Breast epithelium (tissue), 4 donors: Measurements from ENCODE around the gene ZNF148. TPM values are rescaled to one million over a fixed set of nuclear protein-coding genes. Genes with fewer than 3 reads are reported as not detected.

Experiments
- DNase-seq, 2 donors: peaks; one replicate each; pipeline ENCODE4 v3.0.0-alpha.2; 2019; ENCODE audit warnings: low spot score in 2 of 2
- H3K27ac ChIP-seq, 2 donors: fragments of 200-600 bp; sonication (generic) in 1 of 2; one replicate each; pipeline ENCODE4 v1.5.1; 2016 to 2019; ENCODE audit warnings: mild to moderate bottlenecking in 1 of 2
- H3K27me3 ChIP-seq, 2 donors: fragments of 200-600 bp; sonication (generic) in 1 of 2; one replicate each; pipeline versions ENCODE4 v1.5.1 to v1.6.0; 2017 to 2019; ENCODE audit warnings: control low read depth in 1 of 2, mild to moderate bottlenecking in 1 of 2
- H3K36me3 ChIP-seq: fragments of 200-600 bp; one replicate; pipeline ENCODE4 v1.5.1; 2019
- H3K4me1 ChIP-seq, 2 donors: fragments of 200-600 bp; sonication (generic); one replicate each; pipeline ENCODE4 v1.5.1; 2016 to 2019; ENCODE audit warnings: control low read depth in 1 of 2
- H3K4me3 ChIP-seq, 3 donors: fragments of 200-600 bp; sonication (generic); 1 replicate in 2 of 3; 2 replicates in 1 of 3; pipeline ENCODE4 v1.5.1; 2016 to 2019; ENCODE audit warnings: mild to moderate bottlenecking in 3 of 3, moderate library complexity in 2 of 3
- H3K9me3 ChIP-seq, 2 donors: fragments of 200-600 bp; sonication (generic) in 1 of 2; one replicate each; pipeline ENCODE4 v1.5.1; 2016 to 2019; ENCODE audit warnings: control low read depth in 1 of 2
- CTCF ChIP-seq, 3 donors: fragments of 450-650 bp; IDR thresholded peaks; one replicate each; pipeline ENCODE4 v1.5.1; 2016 to 2017; ENCODE audit warnings: antibody characterized with exemption in 3 of 3, mild to moderate bottlenecking in 3 of 3, moderate library complexity in 3 of 3
- POLR2A ChIP-seq: fragments of 450-650 bp; IDR thresholded peaks from one replicate; pipeline ENCODE4 v1.6.1; 2016; ENCODE audit warnings: antibody characterized with exemption, mild to moderate bottlenecking, moderate library complexity
- POLR2AphosphoS5 ChIP-seq, 3 donors: sonication (generic); formaldehyde crosslinking; IDR thresholded peaks; one replicate each; pipeline ENCODE4 v1.6.1; 2017; ENCODE audit warnings: antibody characterized with exemption in 3 of 3
- intact Hi-C: fragments of 100-400 bp; cut with DNase I; formaldehyde crosslinking; loops from one replicate; pipeline ENCODE4 v1.15.1; 2023; ENCODE audit warnings: low total_unique reads
- total RNA-seq, 3 donors: library from RNA; depleted of rRNA; stranded (reverse); fragments of >200 nt; gene quantifications; one replicate each; pipeline ENCODE4 v1.1.0, GENCODE V29; 2016

Gene ZNF148
- total RNA-seq, 3 donors from 2014 or later = 29.8 to 47.7 (median 31.8) TPM

DNA sequence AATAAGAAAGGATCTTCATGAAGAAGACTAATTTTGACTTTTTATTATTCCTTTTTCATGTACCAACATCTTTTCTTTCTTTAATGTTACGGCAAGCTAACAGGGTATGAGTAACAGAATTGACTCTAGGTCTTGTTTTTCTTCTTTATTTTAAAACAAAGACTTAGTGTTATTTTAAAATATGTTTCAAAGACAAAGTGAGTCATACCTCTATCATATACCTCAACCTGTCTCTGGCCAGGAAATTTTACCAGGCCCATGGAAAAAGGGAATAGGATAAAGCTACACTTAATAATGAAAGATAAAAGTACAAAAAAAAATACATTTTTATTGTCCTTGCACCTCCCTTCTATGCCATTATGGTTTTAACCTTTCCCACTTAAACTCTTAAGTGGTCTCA lies 57.4 kb downstream of the ZNF148 start:
- H3K36me3 ChIP-seq = no peaks in the 10 kb centered on the region
- no peak overlapping the region for H3K4me3 ChIP-seq
- peak overlapping the region in 1 of 2 donors; percentile 3 for H3K27ac ChIP-seq
- intact Hi-C loops = no loop called here
- no peaks in the 10 kb centered on the region for H3K27me3 ChIP-seq
- H3K4me1 ChIP-seq = no peaks in the 10 kb centered on the region
- no peaks in the 10 kb centered on the region for H3K9me3 ChIP-seq
- no peak for DNase-seq
- no peak for TF ChIP-seq CTCF (IDR thresholded peaks at IDR 0.05)
- no peak for TF ChIP-seq POLR2AphosphoS5 (IDR thresholded peaks at IDR 0.05)
- no peak for TF ChIP-seq POLR2A

DNA sequence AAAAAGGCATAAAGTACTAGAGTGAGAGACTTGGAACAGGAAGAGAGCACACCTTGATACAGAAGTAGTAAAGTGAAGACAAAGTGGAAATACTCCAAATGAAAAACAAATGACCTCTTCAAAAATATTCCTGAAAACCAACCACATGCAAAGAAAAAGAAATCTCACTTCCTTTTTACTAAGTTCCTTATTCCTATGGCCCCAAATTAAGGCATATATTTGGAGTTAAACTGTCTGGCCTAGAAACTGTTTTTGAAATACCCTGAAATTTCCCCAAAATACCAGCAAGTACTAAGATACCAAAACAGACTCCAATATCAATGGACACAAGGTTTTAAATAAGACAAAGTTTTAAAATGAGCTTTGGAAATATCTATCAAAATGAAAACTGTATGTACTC lies 58.2 kb downstream of the ZNF148 start:
- Histone ChIP-seq H3K27ac (no peak overlapping the region), H3K4me3 (no peak overlapping the region), H3K27me3 (no peaks in the 10 kb centered on the region), H3K4me1 (no peaks in the 10 kb centered on the region), H3K9me3 (no peaks in the 10 kb centered on the region), H3K36me3 (no peaks in the 10 kb centered on the region)
- TF ChIP-seq CTCF (IDR thresholded peaks at IDR 0.05) (no peak), POLR2AphosphoS5 (IDR thresholded peaks at IDR 0.05) (no peak), POLR2A (no peak)
- no peak for DNase-seq
- intact Hi-C loops = no loop called here

- Histone ChIP-seq H3K27ac (no peak overlapping the region), H3K4me1 (no peaks in the 10 kb centered on the region), H3K27me3 (no peaks in the 10 kb centered on the region), H3K9me3 (no peaks in the 10 kb centered on the region), H3K36me3 (no peaks in the 10 kb centered on the region), H3K4me3 (no peak overlapping the region)
- TF ChIP-seq POLR2AphosphoS5 (IDR thresholded peaks at IDR 0.05) (no peak), CTCF (IDR thresholded peaks at IDR 0.05) (no peak), POLR2A (no peak)
- intact Hi-C loops = no loop called here
- no peak for DNase-seq
Measured at GRCh38 chr3:125316246-125316645, 58.9 kb downstream of the ZNF148 start.

DNA sequence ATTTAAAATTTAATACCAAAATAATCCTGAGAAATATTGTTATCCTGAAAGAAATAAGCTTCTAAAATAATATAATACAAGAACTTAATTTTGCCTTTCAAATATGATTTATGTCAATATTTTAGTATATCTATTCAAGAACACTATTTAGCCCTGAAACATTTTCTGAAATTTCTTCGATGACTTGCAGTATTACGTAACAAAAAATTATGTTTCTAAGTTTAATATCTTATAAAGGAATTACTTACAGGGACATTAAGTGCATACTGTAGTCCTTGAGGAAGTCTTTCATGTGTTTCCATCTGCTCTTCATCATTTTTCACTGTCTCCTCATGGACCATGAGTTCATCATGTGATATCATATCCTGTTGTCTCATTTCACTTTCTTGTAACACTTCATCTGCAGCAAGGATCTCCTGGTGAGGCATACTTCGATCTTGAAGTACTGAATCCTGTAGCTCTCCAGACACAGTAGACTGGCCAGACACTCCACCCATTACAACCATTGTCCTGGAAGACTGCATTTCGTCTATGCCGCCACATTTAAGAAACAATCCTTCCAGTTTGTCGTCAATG lies 62.0 kb downstream of the ZNF148 start:
- intact Hi-C loops = no loop called here
- H3K4me1 ChIP-seq = no peaks in the 10 kb centered on the region

More for the DNA sequence above, 62.0 kb downstream of the ZNF148 start:
- no peaks in the 10 kb centered on the region for H3K27me3 ChIP-seq
- TF ChIP-seq CTCF (IDR thresholded peaks at IDR 0.05) (no peak), POLR2A (no peak), POLR2AphosphoS5 (IDR thresholded peaks at IDR 0.05) (no peak)
- DNase-seq = no peak
- no peaks in the 10 kb centered on the region for H3K36me3 ChIP-seq
- no peak overlapping the region for H3K4me3 ChIP-seq
- H3K27ac ChIP-seq = no peak overlapping the region
- no peaks in the 10 kb centered on the region for H3K9me3 ChIP-seq
